ENCODE results near the gene KSR2.

GRCh38 chr12:117738233-117738632 is 230.6 kb downstream of the KSR2 start:
- TF ChIP-seq CTCF (IDR thresholded peaks at IDR 0.05; ENCODE audit: low read depth, low read length, poor library complexity, severe bottlenecking) = no peak
- TF ChIP-seq EZH2phosphoT487 (IDR thresholded peaks at IDR 0.05; ENCODE audit: borderline replicate concordance, low read length) = no peak
